ENCODE data around the gene MAPK4.
A peak's percentile ranks its signal among the peaks of the same experiment; 100 is the strongest.

Gene MAPK4

GRCh38 chr18:50666536-50666935 is 106.6 kb downstream of the MAPK4 start:
- peak overlapping the region; percentile 69 for H3K4me2 ChIP-seq (ENCODE audit: low read length)
- peaks cover 71% of the 10 kb centered on the region for H3K4me1 ChIP-seq
- no peaks in the 10 kb centered on the region for H3K9me3 ChIP-seq (ENCODE audit: control insufficient read depth, low read length)
- H3K27ac ChIP-seq, result peak overlapping the region; percentile 84
- H3K79me2 ChIP-seq, result peaks cover 50% of the 10 kb centered on the region
- TF ChIP-seq CTCF (IDR thresholded peaks at IDR 0.05), result no peak
- no peak overlapping the region for H3K9ac ChIP-seq
- H3K36me3 ChIP-seq (ENCODE audit: control insufficient read depth, insufficient read depth, low read length), result no peaks in the 10 kb centered on the region
- no peak overlapping the region for H2AFZ ChIP-seq
- H3K27me3 ChIP-seq (ENCODE audit: control insufficient read depth, insufficient read depth, low read length), result no peaks in the 10 kb centered on the region
- H3K4me3 ChIP-seq (ENCODE audit: low read depth, low read length), result peak overlapping the region; percentile 59

GRCh38 chr18:50671376-50671775 is 111.5 kb downstream of the MAPK4 start:
- no peaks in the 10 kb centered on the region for H3K27me3 ChIP-seq (ENCODE audit: control insufficient read depth, insufficient read depth, low read length)
- TF ChIP-seq CTCF (IDR thresholded peaks at IDR 0.05), result no peak
- H3K4me2 ChIP-seq (ENCODE audit: low read length), result peak overlapping the region; percentile 76
- peaks cover 46% of the 10 kb centered on the region for H3K79me2 ChIP-seq
- peak overlapping the region; percentile 85 for H3K27ac ChIP-seq
- no peaks in the 10 kb centered on the region for H3K9me3 ChIP-seq (ENCODE audit: control insufficient read depth, low read length)
- H3K4me1 ChIP-seq, result peaks cover 73% of the 10 kb centered on the region
- H2AFZ ChIP-seq, result no peak overlapping the region
- no peaks in the 10 kb centered on the region for H3K36me3 ChIP-seq (ENCODE audit: control insufficient read depth, insufficient read depth, low read length)
- H3K9ac ChIP-seq, result no peak overlapping the region
- H3K4me3 ChIP-seq (ENCODE audit: low read depth, low read length), result no peak overlapping the region

DNA sequence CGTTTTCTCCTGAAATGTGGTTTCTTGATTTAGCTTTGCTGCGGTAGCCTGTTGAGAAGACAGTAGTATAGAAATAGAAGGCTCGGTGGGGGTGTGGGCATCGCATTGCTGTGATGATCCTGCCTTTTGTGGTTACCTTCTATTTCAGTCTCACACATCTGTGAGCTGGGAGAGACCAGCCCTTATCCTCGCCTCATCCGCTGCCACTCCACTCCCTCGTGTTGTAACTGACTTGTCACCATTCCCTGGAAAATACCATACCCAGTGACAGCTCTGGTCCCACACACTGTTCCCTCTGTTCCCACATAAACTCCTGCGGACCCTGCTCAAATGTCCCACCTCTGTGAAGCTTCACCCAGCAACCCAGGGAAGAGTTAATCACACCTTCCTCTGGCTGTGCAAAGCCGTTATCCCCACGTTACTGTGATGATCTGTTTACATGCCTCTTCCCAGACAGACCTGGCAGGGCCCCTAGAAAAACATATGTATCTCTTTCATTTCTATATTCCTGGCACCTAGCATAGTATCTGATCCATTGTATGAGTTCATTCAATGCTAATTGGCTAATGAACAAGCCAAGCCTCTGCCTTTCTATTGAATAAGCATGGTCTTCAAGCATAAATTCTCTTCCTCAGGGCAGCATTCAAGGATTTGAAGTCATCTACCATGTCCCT is 114.6 kb downstream of the MAPK4 start:
- H2AFZ ChIP-seq, result peak overlapping the region; percentile 30
- no peak for TF ChIP-seq CTCF (IDR thresholded peaks at IDR 0.05)

DNA sequence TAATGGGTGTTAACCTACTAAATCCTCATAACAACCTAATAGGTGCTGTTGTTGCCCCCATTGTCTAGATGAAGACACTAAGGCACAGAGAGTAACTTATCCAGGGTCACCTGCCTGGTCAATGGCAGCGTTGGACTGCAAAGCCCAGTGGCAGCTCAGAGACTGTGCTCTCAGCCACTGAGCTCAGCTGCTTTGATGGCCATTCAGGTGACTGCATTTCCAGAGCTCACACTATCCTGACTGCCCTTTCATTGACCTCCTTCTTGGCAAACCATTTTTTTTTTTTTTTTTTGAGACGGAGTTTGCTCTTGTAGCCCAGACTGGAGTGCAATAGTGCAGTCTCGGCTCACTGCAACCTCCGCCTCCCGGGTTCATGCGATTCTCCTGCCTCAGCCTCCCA is 115.2 kb downstream of the MAPK4 start:
- Histone ChIP-seq H3K9ac (no peak overlapping the region), H3K4me2 (ENCODE audit: low read length) (peak overlapping the region; percentile 37), H3K9me3 (ENCODE audit: control insufficient read depth, low read length) (no peaks in the 10 kb centered on the region), H2AFZ (no peak overlapping the region), H3K36me3 (ENCODE audit: control insufficient read depth, insufficient read depth, low read length) (no peaks in the 10 kb centered on the region), H3K27ac (peak overlapping the region; percentile 85), H3K27me3 (ENCODE audit: control insufficient read depth, insufficient read depth, low read length) (no peaks in the 10 kb centered on the region), H3K79me2 (peaks cover 17% of the 10 kb centered on the region), H3K4me1 (peaks cover 52% of the 10 kb centered on the region), H3K4me3 (ENCODE audit: low read depth, low read length) (no peak overlapping the region)
- TF ChIP-seq CTCF (IDR thresholded peaks at IDR 0.05), result no peak

More for the DNA sequence above, 114.6 kb downstream of the MAPK4 start:
- Histone ChIP-seq H3K27me3 (ENCODE audit: control insufficient read depth, insufficient read depth, low read length) (no peaks in the 10 kb centered on the region), H3K27ac (peak overlapping the region; percentile 85), H3K4me1 (peaks cover 52% of the 10 kb centered on the region), H3K9me3 (ENCODE audit: control insufficient read depth, low read length) (no peaks in the 10 kb centered on the region), H3K79me2 (peaks cover 20% of the 10 kb centered on the region), H3K36me3 (ENCODE audit: control insufficient read depth, insufficient read depth, low read length) (no peaks in the 10 kb centered on the region), H3K4me2 (ENCODE audit: low read length) (peak overlapping the region; percentile 37), H3K4me3 (ENCODE audit: low read depth, low read length) (peak overlapping the region; percentile 11), H3K9ac (no peak overlapping the region)

- Histone ChIP-seq H3K36me3 (ENCODE audit: control insufficient read depth, insufficient read depth, low read length) (no peaks in the 10 kb centered on the region), H3K79me2 (peaks cover 7% of the 10 kb centered on the region), H3K9me3 (ENCODE audit: control insufficient read depth, low read length) (no peaks in the 10 kb centered on the region), H3K27me3 (ENCODE audit: control insufficient read depth, insufficient read depth, low read length) (no peaks in the 10 kb centered on the region), H3K4me1 (peaks cover 29% of the 10 kb centered on the region), H3K4me2 (ENCODE audit: low read length) (no peak overlapping the region), H3K27ac (no peak overlapping the region), H3K9ac (no peak overlapping the region), H2AFZ (no peak overlapping the region), H3K4me3 (ENCODE audit: low read depth, low read length) (no peak overlapping the region)
- TF ChIP-seq CTCF (IDR thresholded peaks at IDR 0.05), result no peak
Observed at GRCh38 chr18:50678651-50679050, 118.8 kb downstream of the MAPK4 start.
